Naive thymus-derived CD4-positive, alpha-beta T cell (primary cell): ENCODE measurements around the gene ZNF385B. TPM values are rescaled to one million over a fixed set of nuclear protein-coding genes. Genes with fewer than 3 reads are reported as not detected.

Experiments used
- ATAC-seq: fragments of 150-1000 bp; cut with Tn5 transposase; 2 replicates; pipeline ENCODE4 v1.10.0; 2021; ENCODE audit warnings: mild to moderate bottlenecking, moderate library complexity
- CTCF ChIA-PET: fragments of 350-600 bp; sonication (Branson Sonifier 250); formaldehyde crosslinking; loops from one replicate; lab custom pipeline; 2021; ENCODE audit warnings: antibody characterized with exemption; lab: Charles Lee
- POLR2A ChIA-PET: fragments of 350-600 bp; sonication (Branson Sonifier 250); formaldehyde crosslinking; loops from one replicate; lab custom pipeline; 2021; ENCODE audit warnings: antibody characterized with exemption, inconsistent platforms; lab: Charles Lee
- DNase-seq, 9 donors: peaks; one replicate each; pipeline versions ENCODE4 v3.0.0 to v3.0.0-alpha.2; 2020 to 2022; ENCODE audit warnings: mixed read lengths in 1 of 9
- H3K27ac ChIP-seq: one replicate; pipeline ENCODE4 v1.7.0; 2013; ENCODE audit warnings: mild to moderate bottlenecking, low read depth, low read length, moderate library complexity
- H3K27me3 ChIP-seq, 2 donors: one replicate each; pipeline ENCODE4 v1.7.0; 2013; ENCODE audit warnings: low read length in 2 of 2, mild to moderate bottlenecking in 2 of 2, moderate library complexity in 2 of 2; ENCODE audit not compliant: control insufficient read depth in 2 of 2, insufficient read depth in 2 of 2
- H3K36me3 ChIP-seq, 3 experiments: 1 replicate in 2 of 3; 2 replicates in 1 of 3; pipeline ENCODE4 v1.7.0; 2013; ENCODE audit warnings: low read length in 3 of 3, mild to moderate bottlenecking in 3 of 3, moderate library complexity in 1 of 3; ENCODE audit not compliant: insufficient read depth in 3 of 3, control insufficient read depth in 2 of 3
- H3K4me1 ChIP-seq, 2 donors: one replicate each; pipeline ENCODE4 v1.7.0; 2013; ENCODE audit warnings: low read length in 2 of 2, mild to moderate bottlenecking in 2 of 2, moderate library complexity in 1 of 2; ENCODE audit not compliant: control insufficient read depth in 2 of 2, insufficient read depth in 2 of 2
- H3K4me3 ChIP-seq: 2 replicates; pipeline ENCODE4 v1.7.0; 2013; ENCODE audit warnings: mild to moderate bottlenecking, low read length
- H3K9me3 ChIP-seq, 3 experiments: 1 replicate in 2 of 3; 2 replicates in 1 of 3; pipeline ENCODE4 v1.7.0; 2013; ENCODE audit warnings: low read length in 3 of 3; ENCODE audit not compliant: control insufficient read depth in 2 of 3
- H3K27ac Mint-ChIP-seq, 9 donors: one replicate each; pipeline ENCODE4 v1.8.0; 2020 to 2022; ENCODE audit warnings: mixed read lengths in 9 of 9, mild to moderate bottlenecking in 8 of 9, moderate library complexity in 5 of 9, inconsistent platforms in 2 of 9
- H3K27me3 Mint-ChIP-seq, 5 donors: one replicate each; pipeline ENCODE4 v1.8.0; 2021 to 2022; ENCODE audit warnings: mixed read lengths in 5 of 5, mild to moderate bottlenecking in 1 of 5
- H3K36me3 Mint-ChIP-seq, 5 donors: one replicate each; pipeline ENCODE4 v1.8.0; 2020 to 2022; ENCODE audit warnings: mixed read lengths in 5 of 5, mild to moderate bottlenecking in 3 of 5, inconsistent platforms in 1 of 5
- H3K4me1 Mint-ChIP-seq, 7 donors: one replicate each; pipeline ENCODE4 v1.8.0; 2020 to 2022; ENCODE audit warnings: mixed read lengths in 7 of 7, mild to moderate bottlenecking in 3 of 7, inconsistent platforms in 1 of 7
- H3K4me3 Mint-ChIP-seq, 10 donors: one replicate each; pipeline ENCODE4 v1.8.0; 2020 to 2022; ENCODE audit warnings: mild to moderate bottlenecking in 10 of 10, mixed read lengths in 10 of 10, moderate library complexity in 6 of 10, inconsistent platforms in 2 of 10
- H3K9me3 Mint-ChIP-seq, 11 donors: one replicate each; pipeline ENCODE4 v1.8.0; 2020 to 2022; ENCODE audit warnings: mixed read lengths in 11 of 11, mild to moderate bottlenecking in 4 of 11, inconsistent platforms in 1 of 11, moderate library complexity in 1 of 11
- intact Hi-C, 2 donors: fragments of 100-400 bp; cut with micrococcal nuclease; formaldehyde crosslinking; loops; one replicate each; pipeline ENCODE4 v1.15.1; 2023
- polyA plus RNA-seq, 2 donors: library from polyadenylated mRNA; unstranded; fragments of 300-500 nt; fragmentation: Illumina TruSeq; gene quantifications; one replicate each; pipeline ENCODE4 v1.2.3, GENCODE V29; 2021
- total RNA-seq, 6 experiments: library from RNA in 5 of 6; stranded (reverse) in 5 of 6; gene quantifications; 1 replicate in 5 of 6; 2 replicates in 1 of 6; pipeline ENCODE4 v1.2.3 and lab custom pipeline; 2021 to 2026

ZNF385B gene
- total and polyA plus RNA-seq, 7 experiments from 2014 or later, result not detected

DNA sequence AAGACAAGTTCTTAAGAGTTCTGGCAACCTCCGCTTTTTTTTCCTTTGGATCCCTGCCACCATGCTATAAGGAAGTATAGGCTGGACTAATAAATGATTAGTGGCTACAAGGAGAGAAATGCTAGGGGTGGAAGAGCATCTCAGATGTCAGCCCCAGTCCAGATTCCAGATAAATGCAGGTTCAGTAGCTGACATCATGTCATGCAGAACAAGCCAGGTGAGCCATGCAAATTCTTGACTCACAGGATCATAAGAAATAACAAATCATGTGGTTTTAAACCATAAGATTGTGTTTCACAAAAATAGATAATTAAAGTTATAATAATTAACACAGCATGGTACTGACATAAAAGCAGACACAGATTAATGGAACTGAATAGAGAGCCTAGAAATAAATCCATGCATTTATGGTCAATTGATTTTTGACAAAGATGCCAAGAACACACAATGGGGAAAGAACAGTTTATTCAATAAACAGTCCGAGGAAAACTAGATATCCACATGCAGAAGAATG lies 443.9 kb downstream of the ZNF385B start:
- H3K27ac ChIP-seq, result no peak overlapping the region
- ChIA-PET CTCF (no interaction called here), POLR2A (interaction anchor here (0.5 kb wide), 1 partner anchor 15 kb away, joined by 3 read pairs; no protein-coding TSS in a partner anchor)
- Mint-ChIP-seq H3K36me3 (no peaks in the 10 kb centered on the region), H3K27ac (no peak overlapping the region), H3K4me3 (no peak overlapping the region), H3K9me3 (peaks cover 0 to 2% (median 0%) of the 10 kb centered on the region in 11 donors), H3K4me1 (peaks cover 0 to 2% (median 0%) of the 10 kb centered on the region in 7 donors), H3K27me3 (peaks cover 6 to 29% (median 14%) of the 10 kb centered on the region in 5 donors)
- intact Hi-C loops, result no loop called here
- H3K9me3 ChIP-seq, result no peaks in the 10 kb centered on the region
- no peak for DNase-seq
- H3K4me3 ChIP-seq, result no peak overlapping the region
- H3K36me3 ChIP-seq, result no peaks in the 10 kb centered on the region
- H3K27me3 ChIP-seq, result no peaks in the 10 kb centered on the region
- H3K4me1 ChIP-seq, result no peaks in the 10 kb centered on the region
- no peak for ATAC-seq

- H3K4me3 Mint-ChIP-seq, result no peak overlapping the region
- peaks cover 0 to 2% (median 0%) of the 10 kb centered on the region in 11 donors for H3K9me3 Mint-ChIP-seq
- DNase-seq (no peak), ATAC-seq (no peak)
- Histone ChIP-seq H3K27ac (no peak overlapping the region), H3K9me3 (no peaks in the 10 kb centered on the region), H3K4me3 (no peak overlapping the region), H3K36me3 (no peaks in the 10 kb centered on the region), H3K4me1 (no peaks in the 10 kb centered on the region), H3K27me3 (no peaks in the 10 kb centered on the region)
- ChIA-PET POLR2A (no interaction called here), CTCF (interaction anchor here (0.6 kb wide), 1 partner anchor 192 kb away, joined by 3 read pairs; no protein-coding TSS in a partner anchor)
- H3K36me3 Mint-ChIP-seq, result no peaks in the 10 kb centered on the region
- H3K27ac Mint-ChIP-seq, result no peak overlapping the region
- intact Hi-C loops, result no loop called here
- H3K27me3 Mint-ChIP-seq, result peaks cover 10 to 57% (median 32%) of the 10 kb centered on the region in 5 donors
- H3K4me1 Mint-ChIP-seq, result peaks cover 0 to 9% (median 0%) of the 10 kb centered on the region in 7 donors
These were observed 449.3 kb downstream of the ZNF385B start for GRCh38 chr2:179412112-179412511.

GRCh38 chr2:179410552-179411356 lies 450.7 kb downstream of the ZNF385B start:
- H3K4me1 ChIP-seq, result no peaks in the 10 kb centered on the region
- no peaks in the 10 kb centered on the region for H3K9me3 Mint-ChIP-seq
- ChIA-PET POLR2A (no interaction called here), CTCF (interaction anchor here (0.8 kb wide), 1 partner anchor 22 kb away, joined by 5 read pairs; no protein-coding TSS in a partner anchor)
- no peak overlapping the region for H3K4me3 Mint-ChIP-seq
- H3K36me3 Mint-ChIP-seq, result no peaks in the 10 kb centered on the region
- intact Hi-C loops, result loop anchor here in 1 of 2 donors (1.0 kb wide), 1 partner anchor 191 kb away; no protein-coding TSS in a partner anchor
- H3K9me3 ChIP-seq, result no peaks in the 10 kb centered on the region
- H3K4me3 ChIP-seq, result no peak overlapping the region
- no peaks in the 10 kb centered on the region for H3K36me3 ChIP-seq
- H3K27ac Mint-ChIP-seq, result peak overlapping the region in 1 of 9 donors; percentile 9
- H3K27me3 ChIP-seq, result no peaks in the 10 kb centered on the region
- peaks cover 15 to 57% (median 41%) of the 10 kb centered on the region in 5 donors for H3K27me3 Mint-ChIP-seq
- H3K27ac ChIP-seq, result no peak overlapping the region
- ATAC-seq (no peak), DNase-seq (peak in 1 of 9 donors; percentile 11)
- peaks cover 0 to 9% (median 0%) of the 10 kb centered on the region in 7 donors for H3K4me1 Mint-ChIP-seq

DNA sequence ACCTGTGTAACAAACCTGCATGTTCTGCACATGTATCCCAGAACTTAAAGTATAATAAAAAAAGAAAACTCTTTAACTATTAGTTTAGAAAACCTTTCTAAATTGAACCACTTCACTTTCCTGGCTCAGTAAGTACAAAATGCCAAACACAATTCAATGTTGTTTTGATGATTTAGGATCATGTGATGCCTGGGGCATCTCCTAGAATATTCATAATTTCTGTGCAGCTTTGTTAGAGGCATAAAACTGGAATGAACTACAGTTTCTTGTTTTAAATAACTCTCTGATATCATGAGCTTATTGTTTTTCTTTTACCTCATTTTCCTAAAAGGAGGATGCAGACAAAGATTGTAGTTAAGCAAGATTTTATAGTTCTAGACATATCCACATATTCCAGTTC lies 457.8 kb downstream of the ZNF385B start:
- Mint-ChIP-seq H3K27me3 (peaks cover 17 to 34% (median 30%) of the 10 kb centered on the region in 5 donors), H3K4me1 (no peaks in the 10 kb centered on the region), H3K36me3 (no peaks in the 10 kb centered on the region), H3K27ac (no peak overlapping the region), H3K4me3 (no peak overlapping the region), H3K9me3 (no peaks in the 10 kb centered on the region)
- Histone ChIP-seq H3K4me3 (no peak overlapping the region), H3K9me3 (no peaks in the 10 kb centered on the region), H3K27me3 (peaks cover 0 to 5% of the 10 kb centered on the region in 2 donors), H3K36me3 (no peaks in the 10 kb centered on the region), H3K27ac (no peak overlapping the region), H3K4me1 (no peaks in the 10 kb centered on the region)
- intact Hi-C loops, result no loop called here
- DNase-seq (no peak), ATAC-seq (no peak)
- ChIA-PET POLR2A (no interaction called here), CTCF (no interaction called here)

DNA sequence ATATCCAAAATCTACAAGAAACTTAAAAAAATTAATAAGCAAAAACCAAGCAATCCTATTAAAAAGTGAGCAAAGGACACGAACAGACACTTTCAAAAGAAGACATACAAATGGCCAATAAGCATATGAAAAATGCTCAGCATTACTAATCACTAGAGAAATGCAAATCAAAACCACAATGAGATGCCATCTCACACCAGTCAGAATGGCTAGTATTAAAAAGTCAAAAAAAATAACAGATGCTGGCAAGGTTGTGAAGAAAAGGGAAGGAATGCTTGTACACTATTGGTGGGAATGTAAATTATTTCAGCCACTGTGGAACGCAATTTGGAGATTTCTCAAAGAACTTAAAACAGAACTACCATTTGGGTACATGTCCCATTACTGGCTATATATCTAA lies 467.9 kb downstream of the ZNF385B start:
- peaks cover 0 to 3% (median 0%) of the 10 kb centered on the region in 11 donors for H3K9me3 Mint-ChIP-seq
- H3K36me3 Mint-ChIP-seq, result no peaks in the 10 kb centered on the region
- ChIA-PET POLR2A (no interaction called here), CTCF (no interaction called here)
- no peaks in the 10 kb centered on the region for H3K27me3 ChIP-seq
- H3K4me1 Mint-ChIP-seq, result no peaks in the 10 kb centered on the region
- no peaks in the 10 kb centered on the region for H3K9me3 ChIP-seq
- no peak overlapping the region for H3K27ac ChIP-seq
- intact Hi-C loops, result no loop called here
- no peak for ATAC-seq
- H3K27me3 Mint-ChIP-seq, result peaks cover 0 to 3% (median 0%) of the 10 kb centered on the region in 5 donors
- DNase-seq, result no peak
- H3K4me3 ChIP-seq, result no peak overlapping the region
- no peaks in the 10 kb centered on the region for H3K4me1 ChIP-seq
- H3K27ac Mint-ChIP-seq, result no peak overlapping the region
- H3K36me3 ChIP-seq, result no peaks in the 10 kb centered on the region
- H3K4me3 Mint-ChIP-seq, result no peak overlapping the region
